Suppressor macrophage treated with lipopolysaccharide for 4 hours (primary cell): ENCODE results near the gene CIAPIN1.
"Not testable (repeated sequence)": the region's sequence is repeated elsewhere in the genome, so short reads cannot be mapped to it uniquely, and the experiment has no call there.

Experiments
- DNase-seq: peaks from one replicate; pipeline ENCODE4 v3.0.0-alpha.2; 2020

CIAPIN1 gene

DNA sequence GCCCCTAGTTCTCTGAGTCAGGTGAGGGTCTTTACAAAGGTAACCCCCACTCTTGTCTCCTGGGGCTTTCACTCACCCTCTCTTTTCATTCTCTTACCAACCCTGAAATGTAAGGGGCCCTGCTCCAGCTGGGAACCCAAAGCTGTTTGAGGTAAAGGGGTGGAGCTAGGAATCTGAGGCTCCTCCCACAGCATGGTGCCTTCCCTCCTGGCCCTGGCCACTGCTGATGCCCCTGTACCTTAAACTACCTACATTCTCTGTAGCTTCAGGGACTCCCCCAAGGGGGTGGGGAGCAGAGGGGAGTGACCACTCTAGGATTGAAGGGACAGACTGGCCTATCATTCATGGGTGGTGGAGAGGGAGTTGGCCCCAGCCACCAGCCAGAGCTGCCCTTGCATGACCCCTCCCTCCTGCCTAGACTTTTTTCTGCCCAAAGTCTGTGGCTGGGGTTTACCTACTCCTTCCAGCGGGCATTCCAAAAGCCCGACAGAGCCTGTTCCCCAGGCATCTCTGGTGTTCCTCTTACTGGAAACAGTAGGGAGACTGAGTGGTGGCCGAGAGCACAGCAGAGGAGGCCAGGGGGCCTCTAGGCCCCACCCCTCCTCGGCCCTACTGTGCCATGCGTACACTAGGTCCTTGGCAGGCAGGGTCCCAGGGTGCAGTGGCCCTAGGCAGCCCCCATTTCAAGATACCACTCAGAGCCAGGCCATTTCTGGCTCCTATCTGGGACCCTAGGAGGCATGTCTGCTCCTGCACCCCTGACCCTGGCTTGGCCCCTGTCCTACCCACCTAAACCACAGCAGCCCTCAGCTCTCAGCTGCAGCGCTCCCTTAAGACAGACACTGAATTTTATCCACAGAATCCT is 29.6 kb upstream of the CIAPIN1 start:
- DNase-seq = no peak

- DNase-seq = peak; percentile 53
Observed at GRCh38 chr16:57475711-57476339, 28.6 kb upstream of the CIAPIN1 start.

DNA sequence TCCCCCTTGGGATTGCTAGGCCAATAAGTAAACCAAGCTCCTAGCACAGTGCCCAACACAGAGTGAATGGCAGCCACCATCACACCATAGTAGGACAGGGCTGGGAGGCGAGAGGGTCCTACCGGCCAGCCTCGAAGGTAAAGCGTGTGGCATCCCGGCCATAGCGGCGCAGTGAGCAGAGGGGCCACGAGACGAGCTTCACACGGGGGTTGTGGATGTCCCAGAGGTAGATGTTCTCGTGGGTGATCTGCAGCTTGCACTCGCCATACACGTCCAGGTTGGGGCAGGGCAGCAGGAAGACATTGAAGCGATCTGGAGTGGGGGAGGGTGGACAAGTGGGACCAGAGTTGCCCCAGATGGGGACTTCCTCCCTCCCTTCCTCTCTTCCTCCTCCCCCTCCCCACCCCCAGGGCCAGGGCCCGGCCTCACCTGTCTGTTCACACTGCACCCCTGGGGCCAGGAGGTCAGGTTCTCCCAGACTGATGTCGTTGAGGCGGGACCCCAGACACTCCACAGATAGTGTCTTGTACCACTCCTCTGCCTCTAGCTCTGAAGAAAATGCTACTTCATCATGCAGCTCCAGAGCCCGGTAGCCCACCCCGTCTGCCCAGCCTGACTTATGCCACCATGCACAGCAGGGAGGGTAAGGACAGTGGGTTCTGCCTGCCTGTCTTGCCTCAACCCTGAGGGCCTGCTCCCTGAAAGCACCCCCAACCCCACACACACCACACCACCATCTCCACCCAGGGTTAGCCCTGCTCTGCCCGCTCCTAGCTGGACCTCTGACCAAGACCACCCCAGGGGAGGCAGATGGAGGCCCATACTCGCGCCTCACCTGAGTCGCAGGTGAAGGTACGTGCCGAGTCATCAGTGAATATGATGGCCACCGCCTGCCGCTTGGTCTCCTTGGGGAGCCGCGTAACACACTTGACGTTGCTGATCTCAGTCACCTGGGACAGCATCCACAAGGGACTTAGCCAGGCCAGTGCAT is 27.8 kb upstream of the CIAPIN1 start:
- no peak for DNase-seq

DNA sequence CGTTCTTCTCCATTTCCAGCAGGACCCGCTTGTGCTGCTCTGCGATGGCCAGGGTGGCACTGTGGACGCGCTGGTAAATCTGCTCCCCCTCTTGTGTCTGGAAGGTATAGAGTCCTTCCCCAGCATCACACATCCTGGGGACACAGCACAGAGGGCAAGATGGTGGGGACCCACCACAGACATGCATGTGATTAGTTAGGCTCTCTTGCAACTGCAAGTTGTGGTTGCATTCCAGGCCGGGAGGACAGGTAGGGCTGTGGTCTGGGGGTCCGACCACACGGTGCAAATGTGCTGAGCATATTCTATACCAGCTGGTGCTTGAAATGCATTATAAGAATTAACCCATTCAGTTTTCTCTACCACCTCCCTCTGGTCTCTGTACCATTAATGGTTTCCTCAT is 26.7 kb upstream of the CIAPIN1 start:
- no peak for DNase-seq

DNA sequence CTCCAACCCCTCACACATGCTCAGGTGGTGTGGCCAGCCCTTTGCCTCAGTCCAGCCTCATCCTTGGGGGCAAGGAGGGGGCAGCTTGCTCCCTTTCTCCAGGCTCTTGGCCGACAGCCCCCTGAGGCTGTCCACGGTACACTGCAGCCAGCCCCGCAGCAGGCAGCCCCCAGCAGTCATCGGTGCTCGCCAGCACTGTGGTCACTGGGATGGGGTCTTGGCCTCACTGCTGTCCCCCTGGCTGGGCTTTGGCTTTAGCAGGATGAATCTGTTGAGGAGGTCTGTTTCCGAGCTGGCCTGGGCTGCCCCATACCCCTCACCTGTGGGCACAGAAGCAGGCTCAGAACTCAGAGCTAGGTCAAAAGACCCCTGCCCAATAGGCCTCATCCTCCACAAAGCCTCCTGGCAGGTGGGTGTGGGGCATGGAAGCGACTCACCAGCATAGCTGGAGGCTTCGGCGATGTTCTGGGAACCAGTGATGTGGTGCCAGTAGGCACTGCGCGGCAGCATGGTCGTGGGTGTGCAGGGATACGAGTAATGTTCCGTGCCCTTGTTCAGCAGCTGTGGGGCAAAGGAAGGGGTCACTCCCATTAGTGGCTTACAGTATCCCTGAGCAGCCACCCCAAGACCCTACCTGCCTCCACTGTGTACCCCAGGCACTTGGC is 26.1 kb upstream of the CIAPIN1 start:
- DNase-seq = no peak

- DNase-seq = no peak
Observed at GRCh38 chr16:57472665-57473060, 25.5 kb upstream of the CIAPIN1 start.

- no peak for DNase-seq
Observed at GRCh38 chr16:57471852-57472664, 24.9 kb upstream of the CIAPIN1 start.

GRCh38 chr16:57471209-57471608 is 24.0 kb upstream of the CIAPIN1 start:
- DNase-seq = no peak

- no peak for DNase-seq
Observed at GRCh38 chr16:57470711-57471110, 23.5 kb upstream of the CIAPIN1 start.

DNA sequence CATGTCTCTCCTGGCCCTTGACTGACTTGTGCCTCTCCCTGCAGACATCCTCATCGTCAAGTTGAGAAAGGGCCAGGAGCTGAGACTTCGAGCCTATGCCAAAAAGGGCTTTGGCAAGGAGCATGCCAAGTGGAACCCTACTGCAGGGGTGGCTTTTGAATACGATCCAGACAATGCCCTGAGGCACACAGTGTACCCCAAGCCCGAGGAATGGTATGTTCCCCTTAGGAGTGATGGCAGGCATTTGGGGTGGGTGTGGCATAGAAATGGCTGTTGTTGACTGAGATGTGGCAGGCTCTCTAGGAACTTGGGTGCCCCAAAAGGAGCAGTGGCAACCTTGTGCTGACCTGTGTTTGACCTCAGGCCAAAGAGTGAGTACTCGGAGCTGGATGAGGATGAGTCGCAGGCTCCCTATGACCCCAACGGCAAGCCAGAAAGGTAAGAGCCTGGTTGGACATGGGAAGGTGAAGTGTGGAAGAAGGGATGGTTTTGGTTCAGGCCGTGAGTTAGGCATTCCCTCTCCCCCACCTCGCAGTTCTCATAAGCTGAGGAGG is 22.8 kb upstream of the CIAPIN1 start:
- no peak for DNase-seq

DNA sequence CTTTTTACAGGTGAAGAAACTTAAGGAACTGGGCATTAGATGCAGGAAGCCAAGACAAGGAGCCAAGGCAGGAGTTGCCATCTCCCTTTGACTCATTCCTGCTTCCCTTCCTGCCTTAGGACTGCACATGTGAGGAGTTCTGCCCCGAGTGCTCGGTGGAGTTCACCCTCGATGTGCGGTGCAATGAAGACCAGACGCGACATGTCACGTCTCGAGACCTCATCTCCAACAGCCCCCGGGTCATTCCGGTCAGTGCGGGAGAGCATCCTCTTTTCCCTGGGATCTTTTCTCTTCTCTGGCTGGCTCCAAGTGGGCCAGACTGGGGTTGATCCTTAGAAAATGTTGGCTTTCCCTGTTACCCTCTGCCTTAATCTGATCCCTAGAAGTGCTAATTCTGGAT is 21.9 kb upstream of the CIAPIN1 start:
- no peak for DNase-seq

DNA sequence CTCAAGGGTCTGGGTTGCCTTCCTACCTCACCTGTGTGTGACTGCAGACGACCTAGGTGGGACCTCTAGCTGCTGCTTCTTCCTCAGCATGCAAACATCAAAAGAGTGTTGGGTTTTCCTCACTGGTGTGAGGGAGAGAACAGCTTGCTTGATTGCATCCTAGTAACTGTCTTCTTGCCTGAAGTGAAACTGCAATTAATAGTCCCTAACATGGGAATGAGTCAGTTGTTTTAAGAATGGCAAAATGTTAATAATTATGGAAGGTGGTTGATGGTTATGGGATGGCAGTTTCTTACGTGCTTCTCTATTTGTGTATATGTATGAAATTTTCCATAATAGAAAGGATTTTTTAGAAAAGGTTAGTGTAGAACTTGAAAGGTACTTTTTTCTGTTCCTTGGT is 21.2 kb upstream of the CIAPIN1 start:
- DNase-seq = no peak

GRCh38 chr16:57464523-57464922 is 17.3 kb upstream of the CIAPIN1 start:
- DNase-seq = no peak

DNA sequence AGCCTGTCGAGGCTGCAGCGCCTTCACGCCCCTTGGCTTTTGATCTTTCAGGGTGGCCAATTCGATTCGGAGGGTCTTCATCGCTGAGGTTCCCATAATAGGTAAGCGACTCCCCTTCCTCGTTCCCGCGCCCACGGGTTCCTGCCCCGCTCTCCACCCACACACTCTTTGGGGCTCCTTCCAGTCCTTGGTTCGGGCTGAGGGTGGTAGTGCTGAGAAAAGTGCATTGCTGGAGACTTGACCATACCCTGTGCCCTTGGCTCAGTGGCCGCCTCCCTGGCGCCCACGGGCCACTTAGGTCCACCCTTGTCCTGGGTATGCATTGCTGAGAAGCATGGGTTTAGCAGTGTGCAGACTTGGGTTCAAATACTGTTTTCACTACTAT is 15.8 kb upstream of the CIAPIN1 start:
- peak; percentile 13 for DNase-seq

- peak; percentile 94 for DNase-seq
Observed at GRCh38 chr16:57462209-57462977, 15.2 kb upstream of the CIAPIN1 start, which contains the start of gene POLR2C. Gene POLR2C, plus strand, starts transcription at chr16:57462679. Its CDS starts 46 bp downstream, at chr16:57462725.

GRCh38 chr16:57452021-57452420 is 4.8 kb upstream of the CIAPIN1 start:
- DNase-seq = no peak

- peak; percentile 35 for DNase-seq
Observed at GRCh38 chr16:57446531-57447185, 527 bp downstream of the CIAPIN1 start.

DNA sequence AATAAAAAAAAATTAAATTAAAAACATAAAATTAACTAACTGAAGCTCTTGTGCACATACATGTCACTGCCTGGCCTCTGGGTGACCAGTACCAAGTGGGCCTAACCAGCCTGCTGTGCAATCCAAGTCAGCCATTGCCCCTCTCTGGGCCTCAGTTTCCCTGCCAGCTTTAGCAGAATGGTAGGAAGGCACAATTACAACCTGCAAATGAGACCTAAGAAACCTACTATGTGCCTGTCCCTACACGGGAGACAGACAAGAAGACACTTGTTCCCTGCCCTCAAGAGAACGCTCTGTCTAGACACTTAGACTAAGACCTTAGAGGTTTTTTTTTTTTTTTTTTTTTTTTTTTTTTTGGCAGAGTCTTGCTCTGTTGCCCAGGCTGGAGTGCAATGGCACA is 1.7 kb downstream of the CIAPIN1 start:
- no peak for DNase-seq

- no peak for DNase-seq
Observed at GRCh38 chr16:57444711-57445110, 2.5 kb downstream of the CIAPIN1 start.

DNA sequence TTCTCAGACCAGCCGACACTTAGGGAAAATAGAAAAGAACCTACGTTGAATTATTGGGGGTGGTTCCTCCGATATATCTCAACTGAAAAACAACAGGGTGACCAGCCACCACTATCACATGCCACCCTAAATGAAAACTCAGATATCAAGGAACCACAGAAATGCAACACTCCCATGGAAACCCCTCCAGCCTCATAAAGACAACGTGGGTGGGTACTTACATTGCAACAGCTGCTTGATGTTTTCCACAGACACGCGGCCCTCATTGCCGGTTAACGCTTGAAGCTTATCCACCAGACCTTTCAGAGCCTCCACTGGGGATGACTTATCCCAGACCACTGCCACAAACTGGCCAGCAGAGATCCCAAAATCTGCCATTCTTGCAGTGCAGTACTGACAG is 6.6 kb downstream of the CIAPIN1 start:
- not testable (repeated sequence) for DNase-seq
